ENCODE measurements around the gene FAM241A. TPM values are rescaled to one million over a fixed set of nuclear protein-coding genes. Genes with fewer than 3 reads are reported as not detected.
A peak's percentile ranks its signal among the peaks of the same experiment; 100 is the strongest.

Gene FAM241A
- total and polyA plus RNA-seq, 2 of the 13 experiments (the other 11 are each of a cell fraction or from before 2014, with no cell fraction given), result 0.61 to 0.69 TPM

DNA sequence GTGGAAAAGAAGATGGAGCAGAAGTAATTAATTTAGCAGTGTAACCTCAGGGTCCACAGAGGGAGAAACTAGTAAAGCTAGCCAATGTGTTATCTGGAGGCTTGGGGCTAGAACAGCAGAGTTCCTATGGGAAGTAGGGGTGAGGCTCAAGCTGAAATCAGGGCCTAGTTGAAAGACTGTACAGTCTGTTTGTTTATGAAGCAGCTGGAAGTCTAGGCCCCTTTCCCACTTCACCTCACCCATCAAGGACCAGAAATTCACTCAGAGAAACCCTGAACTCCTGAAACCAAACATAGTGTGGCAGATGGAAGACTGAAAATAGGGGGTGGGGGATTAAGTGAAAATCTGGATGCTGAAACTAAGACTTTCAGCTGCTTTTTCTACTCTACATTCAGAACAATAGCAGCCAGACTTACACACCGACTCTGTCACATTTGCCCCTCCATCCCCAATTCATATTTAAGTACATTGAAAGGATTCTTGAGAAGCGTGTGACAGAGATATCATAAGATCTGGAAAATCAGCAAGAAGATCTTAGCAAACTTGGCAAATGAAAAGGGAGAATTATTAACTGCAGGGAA, 32.6 kb upstream of the FAM241A start:
- no peak overlapping the region for H3K27ac ChIP-seq (ENCODE audit: extremely low read length, insufficient read depth, low read length)
- intact Hi-C loops (cut with micrococcal nuclease; ENCODE audit: unreplicated experiment), result loop anchor here (2.0 kb wide), 1 partner anchor 32 kb away; the partner anchor contains the start of gene FAM241A

More for the DNA sequence above, 32.6 kb upstream of the FAM241A start:
- 4% methylated on average over 2 of the region's 2 CpGs for WGBS (ENCODE audit: low lambda C conversion rate)
- Histone ChIP-seq H3K4me1 (ENCODE audit: insufficient read depth, low read length) (peaks cover 34% of the 10 kb centered on the region), H3K79me2 (ENCODE audit: insufficient read depth, low read length) (no peaks in the 10 kb centered on the region), H3K36me3 (replicated peaks in 1 of 2; ENCODE audit: control insufficient read depth in 1 of 2, insufficient read depth in 2 of 2, low read length in 2 of 2) (no peaks in the 10 kb centered on the region), H4K20me1 (ENCODE audit: insufficient read depth, low read length) (no peaks in the 10 kb centered on the region), H2AFZ (ENCODE audit: low read length) (no peak overlapping the region), H3K4me3 (replicated peaks in 1 of 3; ENCODE audit: insufficient read depth in 1 of 3, low read depth in 2 of 3, low read length in 3 of 3) (no peak overlapping the region; a peak in 1 of 6 replicates), H3K9ac (ENCODE audit: insufficient read depth, low read depth, low read length) (no peak overlapping the region), H3K4me2 (ENCODE audit: low read depth, low read length) (peak overlapping the region; percentile 59), H3K9me3 (ENCODE audit: low read length) (no peaks in the 10 kb centered on the region), H3K27me3 (ENCODE audit: control insufficient read depth in 1 of 2, insufficient read depth in 2 of 2, low read length in 2 of 2) (peaks cover 0 to 4% of the 10 kb centered on the region in 2 experiments; a peak in 2 of 5 replicates)
- FAIRE-seq (no peak), DNase-seq (ENCODE audit: low spot score) (peak; percentile 14), ATAC-seq (peak; percentile 63)
- ChIA-PET CTCF (ENCODE audit: low intra/inter-chr PET ratio, low total read pairs) (no interaction called here), POLR2A (interaction anchor here (0.8 to 2.2 kb wide), 2 partner anchors 35 to 120 kb away, joined by 3 to 12 read pairs; partner anchors contain the start of gene AP1AR)
- in situ Hi-C loops (cut with HindIII; ENCODE audit: extremely low pct_ligation_motif_present, low pct_unique_long_range_greater_than_20kb), result no loop called here
- TF ChIP-seq ZFX (CRISPR knock-in tag; IDR thresholded peaks at IDR 0.05; ENCODE audit: low read depth) (peak; percentile 49), SPEN (CRISPR knock-in tag; IDR thresholded peaks at IDR 0.05; ENCODE audit: low read depth) (0 out of 2 replicates have a peak, but pooled peaks have one; percentile 16), FOXK2 (IDR thresholded peaks at IDR 0.05) (no peak), ZSCAN25 (CRISPR knock-in tag; IDR thresholded peaks at IDR 0.05) (peak; percentile 98), YEATS4 (CRISPR knock-in tag; IDR thresholded peaks at IDR 0.05; ENCODE audit: borderline replicate concordance) (0 out of 2 replicates have a peak, but pooled peaks have one; percentile 1), TFAP4 (IDR thresholded peaks at IDR 0.05; ENCODE audit: borderline replicate concordance, low read depth) (peak; percentile 40; the same call in 1 of the 2 replicates), ZBTB43 (CRISPR knock-in tag; conservative IDR thresholded peaks at IDR 0.05) (no peak)
- TF ChIP-seq, protein P1, sequence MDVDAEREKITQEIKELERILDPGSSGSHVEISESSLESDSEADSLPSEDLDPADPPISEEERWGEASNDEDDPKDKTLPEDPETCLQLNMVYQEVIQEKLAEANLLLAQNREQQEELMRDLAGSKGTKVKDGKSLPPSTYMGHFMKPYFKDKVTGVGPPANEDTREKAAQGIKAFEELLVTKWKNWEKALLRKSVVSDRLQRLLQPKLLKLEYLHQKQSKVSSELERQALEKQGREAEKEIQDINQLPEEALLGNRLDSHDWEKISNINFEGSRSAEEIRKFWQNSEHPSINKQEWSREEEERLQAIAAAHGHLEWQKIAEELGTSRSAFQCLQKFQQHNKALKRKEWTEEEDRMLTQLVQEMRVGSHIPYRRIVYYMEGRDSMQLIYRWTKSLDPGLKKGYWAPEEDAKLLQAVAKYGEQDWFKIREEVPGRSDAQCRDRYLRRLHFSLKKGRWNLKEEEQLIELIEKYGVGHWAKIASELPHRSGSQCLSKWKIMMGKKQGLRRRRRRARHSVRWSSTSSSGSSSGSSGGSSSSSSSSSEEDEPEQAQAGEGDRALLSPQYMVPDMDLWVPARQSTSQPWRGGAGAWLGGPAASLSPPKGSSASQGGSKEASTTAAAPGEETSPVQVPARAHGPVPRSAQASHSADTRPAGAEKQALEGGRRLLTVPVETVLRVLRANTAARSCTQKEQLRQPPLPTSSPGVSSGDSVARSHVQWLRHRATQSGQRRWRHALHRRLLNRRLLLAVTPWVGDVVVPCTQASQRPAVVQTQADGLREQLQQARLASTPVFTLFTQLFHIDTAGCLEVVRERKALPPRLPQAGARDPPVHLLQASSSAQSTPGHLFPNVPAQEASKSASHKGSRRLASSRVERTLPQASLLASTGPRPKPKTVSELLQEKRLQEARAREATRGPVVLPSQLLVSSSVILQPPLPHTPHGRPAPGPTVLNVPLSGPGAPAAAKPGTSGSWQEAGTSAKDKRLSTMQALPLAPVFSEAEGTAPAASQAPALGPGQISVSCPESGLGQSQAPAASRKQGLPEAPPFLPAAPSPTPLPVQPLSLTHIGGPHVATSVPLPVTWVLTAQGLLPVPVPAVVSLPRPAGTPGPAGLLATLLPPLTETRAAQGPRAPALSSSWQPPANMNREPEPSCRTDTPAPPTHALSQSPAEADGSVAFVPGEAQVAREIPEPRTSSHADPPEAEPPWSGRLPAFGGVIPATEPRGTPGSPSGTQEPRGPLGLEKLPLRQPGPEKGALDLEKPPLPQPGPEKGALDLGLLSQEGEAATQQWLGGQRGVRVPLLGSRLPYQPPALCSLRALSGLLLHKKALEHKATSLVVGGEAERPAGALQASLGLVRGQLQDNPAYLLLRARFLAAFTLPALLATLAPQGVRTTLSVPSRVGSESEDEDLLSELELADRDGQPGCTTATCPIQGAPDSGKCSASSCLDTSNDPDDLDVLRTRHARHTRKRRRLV (CRISPR knock-in tag; IDR thresholded peaks at IDR 0.05), result 0 out of 2 replicates have a peak, but pooled peaks have one; percentile 12
- BruUV-seq (replicated peaks), result no TSS peak

Measured in HepG2 (cell line).